ENCODE measurements around the gene GPR156.

DNA sequence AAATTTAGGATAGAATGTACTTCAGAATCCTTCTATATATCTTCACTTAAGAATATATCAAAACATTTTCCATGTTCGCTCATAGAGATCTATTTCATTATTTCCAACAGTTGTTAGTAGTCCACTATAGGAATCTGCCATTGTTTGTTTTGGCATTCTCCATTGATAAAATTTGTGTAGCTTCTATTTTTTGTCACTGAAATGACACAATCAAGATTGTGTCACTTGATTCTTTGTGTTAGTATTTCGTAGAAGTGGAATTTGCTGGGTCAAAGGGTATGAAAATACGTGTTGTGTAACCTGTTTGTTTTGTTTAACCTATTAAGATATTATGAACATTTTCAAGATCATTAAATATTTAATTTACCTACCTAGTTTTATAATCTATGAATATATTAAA, 15.9 kb upstream of the GPR156 start:
- no peak for TF ChIP-seq POLR2A (IDR thresholded peaks at IDR 0.05)
- TF ChIP-seq, protein P1, sequence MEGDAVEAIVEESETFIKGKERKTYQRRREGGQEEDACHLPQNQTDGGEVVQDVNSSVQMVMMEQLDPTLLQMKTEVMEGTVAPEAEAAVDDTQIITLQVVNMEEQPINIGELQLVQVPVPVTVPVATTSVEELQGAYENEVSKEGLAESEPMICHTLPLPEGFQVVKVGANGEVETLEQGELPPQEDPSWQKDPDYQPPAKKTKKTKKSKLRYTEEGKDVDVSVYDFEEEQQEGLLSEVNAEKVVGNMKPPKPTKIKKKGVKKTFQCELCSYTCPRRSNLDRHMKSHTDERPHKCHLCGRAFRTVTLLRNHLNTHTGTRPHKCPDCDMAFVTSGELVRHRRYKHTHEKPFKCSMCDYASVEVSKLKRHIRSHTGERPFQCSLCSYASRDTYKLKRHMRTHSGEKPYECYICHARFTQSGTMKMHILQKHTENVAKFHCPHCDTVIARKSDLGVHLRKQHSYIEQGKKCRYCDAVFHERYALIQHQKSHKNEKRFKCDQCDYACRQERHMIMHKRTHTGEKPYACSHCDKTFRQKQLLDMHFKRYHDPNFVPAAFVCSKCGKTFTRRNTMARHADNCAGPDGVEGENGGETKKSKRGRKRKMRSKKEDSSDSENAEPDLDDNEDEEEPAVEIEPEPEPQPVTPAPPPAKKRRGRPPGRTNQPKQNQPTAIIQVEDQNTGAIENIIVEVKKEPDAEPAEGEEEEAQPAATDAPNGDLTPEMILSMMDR (IDR thresholded peaks at IDR 0.05) = no peak

Measured in Peyer's patch (tissue), 4 donors.